Psoas muscle (tissue), 8 donors: Measurements from ENCODE around the gene FUBP3. TPM values are rescaled to one million over a fixed set of nuclear protein-coding genes. Genes with fewer than 3 reads are reported as not detected.

Experiments
- ATAC-seq, 4 donors: fragments of 200-7000 bp; cut with Tn5 transposase; one replicate each; pipeline ENCODE4 v1.9.1; 2020; ENCODE audit warnings: moderate library complexity in 3 of 4, mild to moderate bottlenecking in 2 of 4
- DNase-seq, 2 donors: peaks; one replicate each; pipeline ENCODE4 v3.0.0-alpha.2; 2020
- H3K27ac ChIP-seq: fragments of 200-600 bp; one replicate; pipeline ENCODE4 v1.8.0; 2022
- H3K27me3 ChIP-seq, 3 donors: fragments of 200-600 bp in 1 of 3; one replicate each; pipeline versions ENCODE4 v1.6.1 to v1.8.0; 2013 to 2022; ENCODE audit warnings: low read length in 2 of 3, mild to moderate bottlenecking in 2 of 3, moderate library complexity in 1 of 3; ENCODE audit not compliant: insufficient read depth in 3 of 3
- H3K36me3 ChIP-seq, 2 donors: fragments of 200-600 bp in 1 of 2; one replicate each; pipeline versions ENCODE4 v1.6.1 to v1.8.0; 2013 to 2022; ENCODE audit warnings: low read depth in 1 of 2, mild to moderate bottlenecking in 1 of 2, moderate library complexity in 1 of 2; ENCODE audit not compliant: insufficient read depth in 1 of 2
- H3K4me1 ChIP-seq: fragments of 200-600 bp; one replicate; pipeline ENCODE4 v1.8.0; 2022
- H3K4me3 ChIP-seq: fragments of 200-600 bp; one replicate; pipeline ENCODE4 v1.8.0; 2022; ENCODE audit warnings: mild to moderate bottlenecking
- H3K9me3 ChIP-seq: fragments of 200-600 bp; one replicate; pipeline ENCODE4 v1.8.0; 2022
- CTCF ChIP-seq: fragments of 200-600 bp; IDR thresholded peaks from one replicate; pipeline ENCODE4 v1.8.0; 2022; ENCODE audit warnings: antibody characterized with exemption
- WGBS, 3 donors: extraction: QIAGEN DNeasy Blood & Tissue Kit; methylation state at CpG; one replicate each; pipeline versions ENCODE4 v1.1.6 to v1.1.7; 2013; 5-methylcytosine and 5-hydroxymethylcytosine counted together
- intact Hi-C, 2 donors: fragments of 100-400 bp; cut with DNase I; formaldehyde crosslinking; loops; one replicate each; pipeline versions ENCODE4 v1.11.0 to v1.14.2; 2022
- polyA plus RNA-seq, 3 donors: library from polyadenylated mRNA; stranded (reverse); fragments of 200-250 nt; gene quantifications; one replicate each; pipeline ENCODE4 v1.2.3, GENCODE V29; 2013
- total RNA-seq, 4 donors: library from RNA; stranded (reverse); fragmentation: NEBNext Ultra II Directional in 2 of 4; extraction: Animal tissue kit (Norgen Biotek cat#: 25700) in 2 of 4; gene quantifications; one replicate each; pipeline versions ENCODE4 v1.2.1 to v1.2.4, GENCODE V29; 2021 to 2023
- donor health status: healthy with polysubstance abuse.
- donor health status: DM: no; HTN: no; CAD: no; lungs with moderate emphysema.
- donor health status: Bipolar disorder and iron deficiency.
- donor health status: healthy.
- donor health status: DM: yes; HTN: yes; CAD: no.
- donor health status: DM: no; HTN: no; CAD: no.
- donor health status: DM: no; HTN: no; CAD: no.
- donor health status: DM: yes; HTN: yes; CAD: no.

FUBP3 gene
- total and polyA plus RNA-seq, 7 donors: 7.5 to 20.7 (median 16.3) TPM

DNA sequence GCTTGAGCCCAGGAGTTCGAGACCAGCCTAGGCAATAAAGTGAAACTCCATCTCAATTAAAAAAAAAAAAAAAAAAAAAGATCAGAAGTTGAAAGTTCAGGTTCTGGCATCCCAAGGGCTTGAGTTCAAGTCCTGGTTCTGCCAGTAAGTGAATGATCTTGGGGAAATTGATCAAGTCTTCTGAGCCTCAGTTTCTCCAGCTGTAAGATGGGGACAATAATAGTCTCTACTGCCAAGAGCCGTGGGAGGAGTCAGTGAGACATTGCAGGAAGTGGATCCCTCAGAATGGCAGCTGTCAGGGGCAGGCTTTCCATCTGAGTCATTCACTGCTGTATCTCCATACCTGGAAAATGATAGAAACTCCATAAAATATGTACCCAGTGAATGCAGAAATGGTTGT lies 37.8 kb upstream of the FUBP3 start:
- no peak overlapping the region for H3K4me3 ChIP-seq
- H3K36me3 ChIP-seq: no peaks in the 10 kb centered on the region
- WGBS, 3 donors: 65 to 73% (median 67%) methylated on average over 2 of the region's 2 CpGs
- H3K4me1 ChIP-seq: no peaks in the 10 kb centered on the region
- H3K9me3 ChIP-seq: no peaks in the 10 kb centered on the region
- intact Hi-C loops: no loop called here
- DNase-seq (no peak), ATAC-seq (no peak)
- H3K27me3 ChIP-seq: peaks cover 0 to 48% (median 18%) of the 10 kb centered on the region in 3 donors
- H3K27ac ChIP-seq: no peak overlapping the region
- TF ChIP-seq CTCF: no peak

GRCh38 chr9:130542038-130542437 lies 37.3 kb upstream of the FUBP3 start:
- intact Hi-C loops: no loop called here
- WGBS, 3 donors: 70 to 84% (median 72%) methylated on average over 5 of the region's 5 CpGs
- no peak for TF ChIP-seq CTCF
- Histone ChIP-seq H3K4me3 (no peak overlapping the region), H3K27ac (no peak overlapping the region), H3K4me1 (no peaks in the 10 kb centered on the region), H3K9me3 (no peaks in the 10 kb centered on the region), H3K27me3 (peaks cover 0 to 42% (median 16%) of the 10 kb centered on the region in 3 donors), H3K36me3 (no peaks in the 10 kb centered on the region)
- ATAC-seq (no peak), DNase-seq (no peak)

DNA sequence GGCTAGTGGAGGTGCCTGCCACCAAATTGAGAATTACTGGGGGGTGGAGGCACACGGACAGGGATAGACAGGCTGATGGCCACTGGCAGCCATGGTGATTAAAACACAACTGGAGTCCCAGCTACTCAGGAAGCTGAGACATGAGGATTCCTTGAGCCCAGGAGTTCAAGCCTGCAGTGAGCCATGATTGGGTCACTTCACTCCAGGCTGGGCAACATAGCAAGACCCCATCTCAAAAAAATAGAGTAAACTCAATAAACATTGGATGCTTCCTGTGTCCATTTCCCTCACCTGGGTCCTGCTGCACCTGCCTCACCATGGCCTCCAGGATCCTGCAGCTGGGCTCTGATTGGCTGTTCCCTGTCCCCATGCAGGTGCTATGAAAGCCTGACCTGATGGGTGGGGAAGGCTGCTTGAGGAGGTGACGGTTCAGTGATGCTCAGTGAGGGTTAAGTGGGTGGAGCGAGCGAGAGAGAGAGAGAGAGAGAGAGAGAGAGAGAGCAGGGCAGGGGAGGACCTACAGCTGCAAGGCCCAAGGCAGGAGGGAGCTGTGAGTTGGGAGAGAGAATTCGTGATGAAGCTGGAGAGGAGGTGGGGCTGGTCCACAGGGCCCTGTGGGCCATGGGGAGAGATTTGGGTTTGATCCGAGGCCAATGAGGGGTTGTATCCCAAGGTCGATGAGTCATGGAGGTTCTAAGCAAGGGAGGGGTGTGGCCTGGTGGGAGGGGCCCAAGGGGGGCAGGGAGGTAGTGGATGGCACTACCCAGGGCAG lies 36.7 kb upstream of the FUBP3 start:
- H3K9me3 ChIP-seq: no peaks in the 10 kb centered on the region
- no peaks in the 10 kb centered on the region for H3K4me1 ChIP-seq
- 57 to 60% (median 59%) methylated on average over 7 of the region's 7 CpGs for WGBS, 3 donors
- no peak for TF ChIP-seq CTCF
- peaks cover 0 to 36% (median 11%) of the 10 kb centered on the region in 3 donors for H3K27me3 ChIP-seq
- H3K4me3 ChIP-seq: no peak overlapping the region
- intact Hi-C loops: no loop called here
- DNase-seq: no peak
- H3K36me3 ChIP-seq: no peaks in the 10 kb centered on the region
- H3K27ac ChIP-seq: no peak overlapping the region
- no peak for ATAC-seq

- Histone ChIP-seq H3K27ac (no peak overlapping the region), H3K27me3 (peaks cover 0 to 32% (median 10%) of the 10 kb centered on the region in 3 donors), H3K4me1 (no peaks in the 10 kb centered on the region), H3K36me3 (no peaks in the 10 kb centered on the region), H3K9me3 (no peaks in the 10 kb centered on the region), H3K4me3 (no peak overlapping the region)
- no peak for DNase-seq
- TF ChIP-seq CTCF: no peak
- ATAC-seq: no peak
- WGBS, 3 donors: 52 to 70% (median 60%) methylated on average over 7 to 8 of the region's 8 CpGs
- intact Hi-C loops: no loop called here
These were observed 36.0 kb upstream of the FUBP3 start for GRCh38 chr9:130543368-130543767.

GRCh38 chr9:130543859-130544258 lies 35.5 kb upstream of the FUBP3 start:
- DNase-seq (no peak), ATAC-seq (no peak)
- TF ChIP-seq CTCF: no peak
- 53 to 63% (median 56%) methylated on average over 6 of the region's 6 CpGs for WGBS, 3 donors
- H3K36me3 ChIP-seq: no peaks in the 10 kb centered on the region
- intact Hi-C loops: no loop called here
- no peak overlapping the region for H3K4me3 ChIP-seq
- no peaks in the 10 kb centered on the region for H3K4me1 ChIP-seq
- H3K27ac ChIP-seq: no peak overlapping the region
- H3K9me3 ChIP-seq: no peaks in the 10 kb centered on the region
- peaks cover 0 to 27% (median 8%) of the 10 kb centered on the region in 3 donors for H3K27me3 ChIP-seq
